NCI-H774 (cell line): Measurements from ENCODE around the gene ABI3BP.

Experiments
- DNase-seq: peaks from one replicate; lab custom pipeline; 2025; lab: John Stamatoyannopoulos, UW

Gene ABI3BP

DNA sequence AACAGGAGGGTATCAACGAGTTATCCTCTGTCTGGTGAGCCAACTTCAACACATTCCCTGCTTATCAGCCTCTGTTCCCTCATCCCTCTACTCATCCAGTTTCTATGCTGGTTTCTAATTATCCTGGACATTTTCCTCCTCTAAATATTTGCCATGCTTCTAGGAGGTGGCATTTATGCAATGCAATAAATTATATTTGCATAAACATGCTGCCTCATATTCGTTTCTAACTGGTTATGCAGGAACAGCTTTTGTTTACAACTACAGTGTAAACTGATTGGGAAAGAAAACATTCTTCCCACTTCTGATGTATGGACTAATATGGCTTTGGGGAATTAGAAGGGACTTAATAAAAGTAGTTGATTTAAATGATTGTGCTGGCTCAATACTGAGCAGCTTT, 161.6 kb downstream of the ABI3BP start:
- DNase-seq = no peak

DNA sequence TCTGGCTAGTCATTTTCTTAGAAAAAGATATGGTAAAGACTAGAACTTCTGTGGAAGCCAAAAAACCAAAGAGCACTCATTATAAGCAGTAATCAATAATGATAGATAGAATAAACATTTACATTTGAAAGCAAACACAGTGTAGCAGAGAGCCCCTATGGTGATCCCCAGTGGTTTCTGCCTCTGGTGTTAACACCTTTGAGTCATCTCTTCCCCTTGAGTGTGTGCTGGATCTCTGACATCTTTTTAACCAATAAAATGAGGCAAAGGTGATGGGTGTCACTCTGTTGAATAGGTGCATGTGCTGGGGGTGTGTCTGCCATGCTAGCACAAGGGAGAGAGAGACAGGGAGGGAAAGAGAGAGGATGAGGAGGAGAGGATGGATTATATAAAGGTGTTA, 162.3 kb downstream of the ABI3BP start:
- no peak for DNase-seq

DNA sequence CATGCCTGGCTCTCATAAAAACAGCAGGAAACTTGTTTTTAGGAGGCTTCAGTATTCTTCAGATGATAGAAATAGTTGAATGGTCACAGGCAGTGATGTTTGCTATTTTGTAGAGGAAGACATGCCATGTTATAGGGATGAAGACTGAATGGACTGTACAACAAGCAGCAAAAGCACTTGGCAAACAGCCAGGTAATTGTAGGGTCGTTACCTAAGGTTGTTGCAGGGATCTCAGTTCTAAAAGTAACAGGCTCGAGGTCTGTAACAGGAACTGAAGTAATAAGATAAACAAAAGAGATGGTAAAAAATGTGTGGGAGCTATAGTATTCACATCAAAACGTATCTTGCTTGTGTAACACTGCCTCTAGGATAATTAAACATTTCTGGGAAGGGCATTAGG, 167.6 kb downstream of the ABI3BP start:
- DNase-seq = no peak

DNA sequence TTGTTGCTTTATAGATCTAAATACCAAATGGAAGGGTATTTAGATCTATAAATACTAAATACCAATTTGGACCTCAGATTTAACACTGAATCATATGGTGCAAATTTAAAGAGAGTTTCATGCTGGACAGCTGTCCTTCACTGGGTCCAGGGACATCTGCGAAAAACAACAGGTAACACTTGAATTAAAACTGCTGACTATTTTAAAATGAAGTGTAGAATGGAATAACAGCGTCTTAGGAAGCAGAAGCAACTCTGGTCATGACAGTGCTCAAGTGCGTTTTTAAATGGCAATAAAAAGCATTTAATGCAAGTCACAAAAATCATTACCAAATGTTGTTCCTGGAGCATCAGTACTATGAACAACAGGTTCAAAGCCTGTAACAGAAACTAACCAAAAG, 177.6 kb downstream of the ABI3BP start:
- DNase-seq = no peak

DNA sequence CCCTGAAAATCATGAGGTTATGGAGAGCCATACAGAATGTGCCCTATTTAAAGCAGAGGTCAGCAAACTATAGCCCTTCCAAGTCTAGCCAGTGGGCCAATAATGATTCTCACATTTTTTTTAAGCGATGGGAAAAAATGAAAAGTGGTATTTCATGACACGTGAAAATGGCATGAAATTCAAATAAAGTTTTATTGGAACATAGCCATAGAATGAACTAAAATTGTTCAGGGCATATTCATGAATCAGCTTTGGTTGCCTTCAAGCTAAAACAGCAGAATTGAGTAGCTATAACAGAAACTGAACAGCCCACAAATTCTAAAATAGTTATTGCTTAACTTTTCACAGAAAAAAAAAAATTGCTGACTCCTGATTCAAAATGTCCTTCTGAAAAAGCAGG, 179.4 kb downstream of the ABI3BP start:
- DNase-seq = no peak

DNA sequence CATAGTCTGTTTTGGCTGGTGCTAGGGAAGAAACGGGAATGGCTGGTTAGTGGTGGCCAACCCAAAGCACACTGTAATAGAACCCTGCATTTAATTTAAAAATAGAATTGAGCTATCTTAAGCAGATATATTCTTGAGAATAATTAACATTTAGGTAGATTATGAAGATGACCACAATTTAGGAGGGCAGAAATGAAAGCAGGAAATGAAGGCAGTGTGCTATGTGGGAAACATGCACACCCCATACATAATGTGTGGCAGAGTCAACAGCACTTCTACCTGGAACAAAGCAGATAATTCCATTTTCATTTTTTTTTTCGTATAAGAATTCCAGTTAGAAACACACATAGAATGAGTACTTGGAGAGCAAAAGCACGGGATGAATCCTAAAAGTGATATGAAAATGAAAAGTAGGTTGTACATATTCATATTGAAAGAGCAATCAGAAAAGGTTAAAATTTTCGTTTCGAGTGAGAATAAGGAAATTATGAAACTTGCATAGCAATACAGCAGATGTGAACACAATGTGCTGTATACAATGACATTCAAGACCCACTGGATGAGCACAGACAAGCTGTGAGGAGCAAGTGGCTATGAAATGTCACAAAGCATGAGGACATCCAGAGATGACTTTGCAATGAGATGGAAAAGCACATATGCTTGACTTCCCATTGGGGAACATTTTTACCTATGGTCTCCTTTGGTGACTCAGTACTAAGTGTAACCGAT, 181.3 kb downstream of the ABI3BP start:
- no peak for DNase-seq

DNA sequence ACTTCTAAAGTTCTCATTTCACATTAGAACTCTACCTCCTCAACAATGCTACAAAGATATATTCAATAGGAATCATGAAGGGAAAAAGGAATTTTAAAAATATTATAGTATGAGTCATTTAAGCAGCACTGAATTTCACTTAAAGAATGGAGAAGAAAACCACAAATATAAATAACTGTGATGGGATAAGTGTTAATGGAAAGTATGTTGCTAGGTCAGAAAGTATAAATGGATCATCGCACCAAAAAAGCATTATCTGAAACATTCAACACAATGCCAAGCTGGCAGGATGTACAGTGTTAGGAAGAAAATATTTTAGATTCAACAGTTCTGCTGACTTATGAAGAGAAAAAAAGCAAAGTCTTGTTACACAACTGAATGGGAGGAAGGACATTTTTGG, 182.6 kb downstream of the ABI3BP start:
- no peak for DNase-seq

DNA sequence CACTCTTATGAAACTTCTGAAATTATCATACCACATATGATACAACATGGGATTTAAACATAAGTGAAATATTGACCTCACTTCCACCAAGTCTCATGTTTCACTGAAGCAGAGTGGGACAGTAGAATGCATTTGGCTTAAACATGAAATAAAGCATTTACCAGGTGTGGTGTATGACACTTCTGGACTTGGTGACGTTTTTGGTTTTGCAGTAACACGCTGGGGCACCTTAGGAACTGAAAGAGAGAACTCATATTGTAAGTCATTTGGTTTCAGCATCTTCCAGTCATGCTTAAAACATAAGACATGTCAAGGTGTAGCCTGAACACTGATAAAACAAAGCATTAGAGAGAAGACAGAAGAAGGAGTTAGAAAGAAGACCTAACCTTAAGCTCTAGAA, 188.6 kb downstream of the ABI3BP start:
- no peak for DNase-seq

DNA sequence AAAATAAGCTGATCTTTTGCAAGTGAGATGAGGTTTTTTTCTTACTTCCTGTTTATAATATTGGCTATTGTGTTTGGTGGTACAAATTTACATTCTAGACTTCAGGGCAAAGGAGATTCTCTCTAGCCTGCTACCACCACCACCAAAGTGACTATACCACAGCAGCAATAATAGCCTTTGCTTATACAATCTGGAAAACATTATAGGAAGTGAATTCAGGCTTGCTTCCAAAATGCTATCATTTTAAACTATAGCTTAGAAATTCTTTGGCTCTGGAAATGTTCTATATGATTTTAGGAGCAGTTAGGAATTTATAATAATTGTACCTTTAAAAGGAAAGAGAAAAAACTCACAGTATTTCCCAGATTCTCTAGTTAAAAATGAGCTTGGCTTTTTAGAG, 189.5 kb downstream of the ABI3BP start:
- DNase-seq = no peak

DNA sequence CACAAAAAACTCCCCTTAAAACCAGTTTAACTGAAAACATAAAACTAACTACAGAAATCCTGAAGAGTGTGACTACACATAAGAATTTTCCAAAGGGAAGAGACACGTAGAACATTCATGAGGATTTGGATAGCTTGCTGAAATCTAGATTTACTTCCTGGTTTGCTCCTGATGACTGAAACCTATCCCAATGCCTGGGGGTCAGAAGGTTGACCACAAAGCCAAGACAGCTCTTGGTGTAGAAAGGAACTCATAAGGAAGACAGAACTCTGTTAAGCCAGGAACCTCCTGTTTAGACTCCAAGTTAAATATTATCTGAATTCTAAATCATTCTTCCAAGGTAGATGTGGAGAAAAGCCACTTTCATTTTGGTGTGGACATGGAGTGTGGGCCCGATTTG, 191.1 kb downstream of the ABI3BP start:
- no peak for DNase-seq

DNA sequence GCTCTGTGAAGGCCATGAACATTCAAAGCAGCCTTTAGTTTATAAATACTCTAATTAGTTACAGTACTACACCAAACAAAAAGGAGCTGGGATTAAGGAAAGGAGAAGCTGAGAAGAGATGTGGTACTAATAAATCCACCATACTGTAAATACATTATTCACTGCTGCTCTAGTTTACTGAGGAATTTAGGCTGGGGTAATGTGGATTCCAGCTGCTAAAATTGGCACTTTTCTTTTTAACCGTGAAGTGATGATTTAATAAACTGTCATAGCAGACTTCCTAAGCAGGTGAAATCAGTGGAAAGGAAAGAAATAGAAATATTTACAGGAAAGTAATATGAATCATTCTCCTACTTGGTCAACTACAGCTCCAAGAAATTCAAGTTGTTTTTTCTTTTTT, 195.2 kb downstream of the ABI3BP start:
- no peak for DNase-seq

DNA sequence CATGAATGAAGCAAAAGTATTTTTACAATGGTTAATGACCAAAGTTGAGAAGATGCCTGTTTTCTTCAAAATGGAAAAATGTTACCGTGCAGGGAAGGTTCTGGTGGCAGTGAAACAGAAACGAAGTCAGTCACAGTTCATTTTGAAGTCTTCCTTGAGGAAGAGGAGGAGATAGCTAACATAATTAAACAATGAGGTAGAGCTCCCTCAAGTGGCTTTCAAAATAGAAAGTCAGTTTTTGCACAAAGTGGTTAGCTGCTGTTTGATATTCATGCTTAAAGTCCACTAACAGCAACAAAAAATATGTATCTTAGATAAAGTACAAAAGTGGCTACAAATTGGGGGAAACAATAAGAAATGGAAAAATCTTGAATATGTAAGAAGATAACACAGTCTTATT, 196.7 kb downstream of the ABI3BP start:
- no peak for DNase-seq

DNA sequence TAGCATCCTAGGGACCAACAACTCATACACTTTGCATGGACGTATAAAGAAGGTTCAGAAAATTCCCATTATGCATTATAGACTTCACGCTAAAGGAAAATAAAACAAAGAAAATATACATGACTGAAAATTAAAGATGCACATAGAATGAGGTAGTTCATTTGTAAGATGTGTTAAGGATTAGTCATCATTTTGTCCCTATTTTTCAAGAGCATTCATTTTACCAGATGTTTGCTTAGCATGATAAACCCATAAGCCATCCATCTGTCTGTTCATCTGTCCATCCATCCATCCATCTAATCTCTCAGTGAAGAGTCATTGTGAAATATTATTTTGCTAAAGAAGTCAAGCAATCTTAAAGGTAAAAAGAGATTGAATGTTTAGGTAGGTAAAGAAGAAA, 203.6 kb downstream of the ABI3BP start:
- no peak for DNase-seq

DNA sequence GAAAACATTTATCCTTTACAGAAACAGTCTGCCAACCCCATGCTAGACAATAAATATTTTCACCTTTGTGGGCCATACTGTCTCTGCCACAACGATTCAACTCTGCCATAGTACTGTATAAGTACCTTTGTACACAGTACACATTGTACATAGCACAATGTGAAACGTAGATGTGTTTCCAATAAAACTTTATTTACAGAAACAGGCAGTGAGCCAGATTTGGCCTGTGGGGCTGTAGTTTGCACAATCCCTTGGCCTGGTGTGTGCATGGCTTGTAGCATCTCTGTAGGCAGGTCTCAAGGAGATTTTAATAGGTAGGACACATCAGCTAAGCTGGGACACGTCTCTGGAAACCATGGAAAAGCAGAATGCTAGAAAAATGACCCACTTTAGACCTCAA, 209.6 kb downstream of the ABI3BP start:
- DNase-seq = no peak

DNA sequence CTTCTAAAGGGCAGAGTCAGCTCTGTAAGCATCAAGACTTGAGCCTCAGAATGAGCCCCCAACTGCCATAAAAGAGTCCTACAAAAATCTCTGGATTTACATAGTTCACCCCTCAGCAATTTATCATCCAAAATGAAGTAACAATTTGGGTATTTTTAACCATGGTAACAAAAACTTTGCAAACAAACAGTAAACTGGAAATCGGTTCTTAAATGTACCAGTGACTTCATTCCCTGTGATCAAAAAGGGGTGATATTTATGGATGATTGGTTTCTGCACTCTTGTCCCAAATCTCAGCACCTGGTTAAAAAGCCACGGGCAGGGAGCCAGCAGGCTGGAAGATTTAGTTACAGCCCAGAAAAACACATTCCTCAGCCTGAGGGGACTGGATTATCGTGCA, 210.3 kb downstream of the ABI3BP start:
- DNase-seq = no peak

DNA sequence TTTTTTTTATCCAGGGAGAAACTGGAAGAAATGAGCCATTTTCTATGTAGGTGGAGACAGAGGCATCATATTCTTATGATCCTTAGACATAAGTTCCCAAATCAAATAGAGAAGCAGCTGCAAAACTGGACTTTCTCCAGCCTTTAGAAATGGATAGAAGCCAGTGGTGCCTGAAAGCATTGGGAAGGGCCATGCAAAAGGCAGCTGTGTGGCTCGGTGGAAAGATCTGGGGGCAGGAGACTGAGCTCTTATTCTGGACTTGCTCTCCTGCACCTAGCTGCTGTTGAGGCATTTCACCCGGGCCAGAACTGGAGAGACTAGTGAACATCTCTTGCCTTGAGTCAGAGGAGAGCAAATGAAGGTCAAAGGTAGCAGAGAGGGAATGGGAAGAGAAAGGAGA, 210.9 kb downstream of the ABI3BP start:
- DNase-seq = no peak

DNA sequence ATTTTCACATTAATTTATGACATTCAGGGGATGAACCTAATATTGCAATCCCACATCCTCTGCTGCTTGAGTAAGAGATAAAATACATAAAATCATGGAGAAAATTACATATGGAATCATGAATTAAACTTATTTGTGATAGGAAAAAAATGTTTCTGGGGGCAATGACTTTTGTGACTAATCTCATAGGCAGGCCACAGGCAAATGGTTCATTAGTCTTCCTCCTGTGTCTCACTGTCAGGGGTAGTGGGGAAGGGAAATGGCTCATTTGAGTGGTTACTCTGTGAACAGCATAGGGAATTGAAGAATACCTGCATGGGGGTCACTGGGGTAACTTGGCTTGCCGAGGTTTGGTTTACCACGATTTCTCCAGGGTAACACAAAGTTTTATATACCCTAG, 211.9 kb downstream of the ABI3BP start:
- DNase-seq = no peak

DNA sequence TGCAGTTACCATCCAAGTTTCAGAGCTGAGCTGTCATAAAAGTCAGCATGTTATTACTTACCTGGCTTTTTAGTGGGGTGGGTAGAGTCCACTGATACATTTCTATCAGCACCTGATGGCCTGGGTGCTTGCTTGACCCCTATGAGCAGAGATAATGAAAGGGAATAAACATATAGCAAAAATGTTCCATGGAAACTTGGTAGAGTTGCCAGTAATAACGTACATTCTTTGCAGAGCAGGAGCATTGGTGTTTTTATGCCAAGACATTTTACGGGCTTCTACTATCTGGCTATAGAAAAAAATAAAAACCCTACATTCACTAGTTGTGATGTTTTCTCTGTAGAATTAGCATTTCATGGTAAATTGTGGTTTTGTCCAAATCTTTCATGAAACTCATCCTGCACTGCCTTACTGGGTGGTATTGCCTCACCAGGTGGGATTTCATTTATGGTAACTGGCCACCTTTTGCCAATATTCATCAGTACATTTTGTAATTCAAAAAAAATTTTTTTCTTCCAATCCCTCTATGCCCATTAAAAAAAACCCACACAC, 213.1 kb downstream of the ABI3BP start:
- DNase-seq = no peak

DNA sequence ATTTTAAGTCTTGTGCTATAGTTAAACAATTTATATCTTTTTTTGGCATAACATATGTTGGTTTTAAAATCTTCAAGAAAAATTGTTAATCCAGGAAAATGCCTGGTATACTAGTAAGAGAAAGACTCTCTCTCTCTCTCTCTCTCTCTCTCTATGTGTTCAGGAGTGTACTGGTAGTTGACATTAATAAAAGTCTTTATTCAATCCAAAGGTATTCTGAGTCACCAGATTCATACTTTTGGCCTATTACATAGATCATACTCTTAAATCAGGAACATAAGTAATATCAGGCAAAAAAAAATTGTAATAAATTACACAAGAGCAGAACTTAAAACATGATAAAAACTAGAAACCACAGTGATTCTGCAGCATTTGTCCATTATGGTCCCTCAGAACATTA, 213.7 kb downstream of the ABI3BP start:
- no peak for DNase-seq

DNA sequence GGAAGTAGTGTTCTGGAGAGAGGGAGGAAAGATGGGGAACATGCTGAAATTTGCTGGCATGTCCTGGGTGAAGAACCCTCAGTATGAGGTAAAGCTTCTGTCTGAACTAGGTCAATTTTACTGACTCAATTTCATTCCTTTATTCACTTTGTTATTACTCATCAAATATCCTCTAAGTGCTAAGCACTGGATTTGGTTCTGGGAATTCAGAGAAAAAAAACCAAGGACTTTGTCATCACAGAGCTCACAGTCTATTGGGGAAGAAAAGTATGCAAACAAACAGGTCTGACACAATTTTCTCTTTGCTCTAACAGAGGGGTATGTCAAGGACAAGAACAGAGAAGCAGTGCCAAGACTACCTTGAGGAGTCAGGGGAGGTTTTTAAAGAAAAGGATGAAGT, 215.9 kb downstream of the ABI3BP start:
- no peak for DNase-seq

DNA sequence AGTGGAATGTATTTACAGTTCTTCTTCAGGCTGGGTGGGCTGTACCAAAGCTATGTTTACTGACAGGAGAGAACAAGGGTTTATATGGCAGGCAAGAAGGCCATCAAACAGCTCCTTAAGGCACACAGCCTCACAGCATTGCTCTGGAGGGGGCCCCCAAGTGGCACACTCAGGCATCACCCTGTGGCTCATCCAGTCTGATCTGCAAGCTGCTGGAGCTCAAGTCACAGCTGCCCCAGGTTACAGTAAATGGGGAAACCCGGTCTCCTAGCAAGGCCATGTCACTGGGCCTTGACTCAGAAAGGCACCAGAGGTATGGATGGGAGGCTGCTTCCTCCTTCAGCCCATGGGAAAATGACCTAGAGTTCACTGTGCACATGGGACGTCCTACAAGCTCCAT, 216.5 kb downstream of the ABI3BP start:
- DNase-seq = no peak

DNA sequence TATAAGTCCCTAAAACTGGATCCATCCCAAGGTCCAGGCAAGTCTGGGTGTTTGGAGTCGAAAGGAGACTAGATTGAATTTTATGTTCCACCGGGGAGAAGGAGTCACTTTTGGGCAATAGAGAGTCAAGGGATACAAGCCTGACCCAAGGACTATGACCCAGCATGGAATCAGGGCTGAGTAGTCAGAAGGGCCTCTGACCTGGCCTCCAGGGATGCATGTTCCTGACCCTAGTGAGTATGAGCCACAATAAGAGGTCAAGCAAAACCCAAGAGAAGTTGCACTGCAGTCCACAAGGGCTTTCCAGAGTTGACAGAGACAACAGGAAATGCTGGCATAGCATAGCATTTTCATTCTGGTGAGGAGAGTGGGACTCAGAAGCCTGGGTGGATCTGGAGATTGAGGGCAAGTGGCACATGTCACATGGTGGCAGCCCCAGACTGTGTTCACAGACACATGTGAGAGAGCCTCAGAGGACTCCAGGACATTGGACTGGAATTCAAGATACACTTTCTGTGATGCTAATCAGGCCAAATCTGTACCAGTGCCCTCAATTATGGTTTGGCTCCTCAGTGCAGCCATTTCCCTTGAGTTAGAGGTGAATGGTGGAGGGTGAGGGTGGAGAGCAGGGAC, 217.0 kb downstream of the ABI3BP start:
- DNase-seq = no peak

DNA sequence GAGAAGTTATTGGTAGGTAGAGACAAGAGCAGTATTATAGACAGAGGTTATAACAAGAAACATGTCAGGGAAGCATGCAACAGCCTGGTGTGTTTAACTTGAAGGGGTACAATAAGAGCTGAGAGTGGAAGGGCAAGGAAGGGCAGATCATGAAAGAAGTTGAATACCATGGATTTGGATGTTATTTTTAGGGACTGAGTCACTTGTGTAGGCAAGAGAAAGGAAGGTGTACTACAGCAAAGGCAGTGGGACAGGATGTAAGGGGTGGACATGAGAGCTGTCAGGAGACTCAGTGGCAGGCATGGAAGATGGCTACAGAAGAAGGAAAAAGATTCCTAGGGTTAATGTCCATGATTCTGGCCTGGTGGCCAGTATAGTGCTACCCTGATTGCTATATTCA, 217.6 kb downstream of the ABI3BP start:
- DNase-seq = no peak

DNA sequence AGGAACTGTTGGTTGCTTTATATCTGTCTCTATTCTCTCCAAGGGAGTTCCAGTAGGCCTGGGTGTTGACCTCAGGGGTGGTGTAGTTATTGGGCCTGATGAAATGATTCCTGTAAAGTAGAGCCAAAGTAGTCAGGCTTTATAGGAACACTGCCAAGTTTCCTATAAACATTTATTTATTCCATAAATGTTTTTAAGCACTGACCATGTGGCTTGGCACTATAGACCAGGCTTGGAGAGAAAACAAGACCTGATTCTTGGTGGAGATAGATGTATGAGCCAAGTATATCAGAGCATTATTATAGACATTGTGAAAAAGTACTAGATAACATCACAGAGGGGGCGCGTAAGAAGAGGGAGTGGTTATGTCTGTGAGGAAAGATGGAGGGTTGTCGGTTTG, 218.0 kb downstream of the ABI3BP start:
- DNase-seq = no peak
